ENCODE measurements around the gene TNC.
"Not testable (repeated sequence)": the region's sequence is repeated elsewhere in the genome, so short reads cannot be mapped to it uniquely, and the experiment has no call there.

TNC gene

GRCh38 chr9:115133649-115134048, 15.7 kb upstream of the TNC start:
- DNase-seq: no peak

DNA sequence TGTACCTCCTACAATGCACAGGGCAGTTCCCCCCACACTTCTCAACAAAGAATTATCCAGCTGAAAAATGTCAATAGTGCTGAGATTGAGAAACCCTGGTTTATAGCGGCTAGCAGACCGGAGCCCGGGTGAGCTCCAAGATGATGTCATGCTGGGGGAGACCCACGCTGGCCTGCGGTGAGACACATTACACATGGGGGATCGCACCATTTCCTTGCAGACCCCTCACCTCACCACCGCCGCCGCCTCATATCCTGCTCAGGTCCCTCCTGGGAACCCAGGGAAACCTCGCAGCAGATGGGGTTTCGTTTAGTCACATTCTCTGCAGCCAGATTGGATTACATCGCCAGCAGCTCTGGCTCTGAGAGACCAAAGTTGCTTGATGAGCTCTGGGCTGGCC, 14.7 kb upstream of the TNC start:
- no peak for DNase-seq

DNA sequence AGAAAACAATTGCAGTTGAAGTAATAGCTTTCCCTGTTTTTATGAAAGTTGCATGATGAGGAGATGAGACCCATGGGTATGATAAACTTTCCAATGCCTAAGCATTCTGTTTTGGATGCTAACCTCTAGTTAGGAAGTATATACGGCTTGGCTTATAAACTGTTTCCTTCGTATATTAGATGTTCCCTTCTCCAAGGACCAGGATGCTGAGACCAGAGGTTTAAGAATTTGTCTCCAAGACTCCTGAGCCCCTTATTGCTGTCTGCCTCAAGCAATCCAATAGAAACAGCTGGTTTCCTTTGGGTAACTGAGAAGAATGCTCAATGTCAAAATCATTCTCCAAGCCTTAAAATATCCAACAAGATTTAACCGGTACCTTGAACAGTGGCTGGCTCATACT, 12.2 kb upstream of the TNC start:
- DNase-seq: no peak

DNA sequence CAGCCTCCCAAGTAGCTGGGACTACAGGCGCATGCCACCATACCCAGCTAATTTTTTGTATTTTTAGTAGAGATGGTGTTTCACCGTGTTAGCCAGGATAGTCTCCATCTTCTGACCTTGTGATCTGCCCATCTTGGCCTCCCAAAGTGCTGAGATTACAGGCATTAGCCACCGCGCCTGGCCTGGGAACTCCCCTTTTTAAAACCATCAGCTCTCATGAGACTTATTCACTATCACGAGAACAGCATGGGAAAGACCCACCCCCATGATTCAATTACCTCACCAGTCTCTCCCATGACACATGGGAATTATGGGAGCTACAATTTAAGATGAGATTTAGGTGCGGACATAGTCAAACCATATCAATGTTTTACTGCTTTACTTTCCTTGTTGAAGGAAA, 10.8 kb upstream of the TNC start:
- not testable (repeated sequence) for DNase-seq

DNA sequence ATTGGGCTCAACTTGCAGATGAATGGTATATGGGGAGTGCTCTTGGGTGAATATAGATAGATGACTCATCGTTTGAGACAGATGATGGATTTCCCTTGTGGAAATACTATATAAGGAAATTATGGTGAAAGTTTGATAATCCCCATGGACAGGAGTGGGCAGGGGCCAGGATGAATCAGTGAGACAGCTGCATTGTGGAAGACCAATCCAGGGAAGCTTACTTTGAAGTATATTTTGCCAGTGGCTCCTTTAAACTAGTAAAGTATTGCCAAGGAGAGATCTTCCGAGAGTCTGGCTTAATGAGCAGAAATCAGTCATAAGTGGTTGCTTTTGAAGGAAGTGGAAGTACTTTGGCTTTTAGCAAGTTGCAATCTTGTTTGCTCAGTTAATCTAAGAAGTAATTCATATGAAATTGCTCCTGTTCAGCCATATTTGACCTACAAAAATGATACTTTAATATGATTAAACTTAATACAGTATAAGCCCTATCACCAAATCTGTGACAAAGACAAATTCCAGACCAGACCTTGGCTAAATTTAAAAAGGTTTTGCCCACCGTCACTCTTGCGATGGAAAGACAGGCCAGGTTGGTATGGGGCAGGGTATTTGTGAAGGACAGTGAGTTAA, 9.3 kb upstream of the TNC start:
- DNase-seq: no peak

GRCh38 chr9:115126404-115126803, 8.4 kb upstream of the TNC start:
- no peak for DNase-seq

GRCh38 chr9:115122937-115123336, 5.0 kb upstream of the TNC start:
- DNase-seq: no peak

DNA sequence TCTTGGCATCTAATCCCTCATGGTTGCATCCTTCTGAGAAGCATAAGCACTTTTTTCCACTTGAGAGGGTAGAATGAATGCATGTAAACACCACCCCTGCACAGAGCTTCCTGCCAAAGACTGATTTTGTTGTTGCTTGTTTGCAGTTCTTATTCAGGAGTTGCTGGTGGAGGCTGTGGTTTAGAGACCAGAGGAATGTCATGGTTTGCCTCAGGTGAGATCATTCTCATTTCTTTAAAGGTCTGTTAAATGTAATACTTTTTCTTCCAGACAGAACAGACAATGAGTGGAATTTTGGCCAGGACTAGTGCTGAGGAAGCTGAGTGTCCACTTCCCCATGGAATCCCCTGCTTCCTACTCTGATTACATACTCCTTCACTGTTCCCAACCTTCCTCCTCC, 3.2 kb upstream of the TNC start:
- DNase-seq: peak in 1 of 2 experiments; percentile 17

- peak in 1 of 2 experiments; percentile 63 for DNase-seq
Measured at GRCh38 chr9:115118879-115119218, 892 bp upstream of the TNC start.

- no peak for DNase-seq
Measured at GRCh38 chr9:115116421-115117284, 1.3 kb downstream of the TNC start.

DNA sequence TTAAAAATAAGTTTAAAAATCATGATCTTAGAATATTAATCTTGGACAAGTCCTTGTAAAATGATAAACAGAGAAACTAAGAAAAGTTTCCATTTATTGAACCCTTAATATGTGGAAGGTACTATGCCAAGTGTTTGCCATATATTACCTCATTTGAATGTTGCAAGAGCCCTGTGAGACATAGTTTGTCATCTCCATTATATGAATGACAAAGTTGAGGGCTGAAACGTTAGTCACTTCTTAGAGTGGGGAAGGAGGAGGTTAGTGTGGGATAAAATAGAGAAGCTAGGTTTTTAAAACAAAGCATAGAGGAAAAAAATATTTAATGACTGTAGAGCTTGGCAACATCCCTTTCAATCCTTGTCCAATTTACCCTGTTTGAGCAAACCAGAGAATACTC, 2.0 kb downstream of the TNC start:
- no peak for DNase-seq

- no peak for DNase-seq
Measured at GRCh38 chr9:115115117-115115880, 2.7 kb downstream of the TNC start.

GRCh38 chr9:115114546-115114945, 3.4 kb downstream of the TNC start:
- DNase-seq: no peak

DNA sequence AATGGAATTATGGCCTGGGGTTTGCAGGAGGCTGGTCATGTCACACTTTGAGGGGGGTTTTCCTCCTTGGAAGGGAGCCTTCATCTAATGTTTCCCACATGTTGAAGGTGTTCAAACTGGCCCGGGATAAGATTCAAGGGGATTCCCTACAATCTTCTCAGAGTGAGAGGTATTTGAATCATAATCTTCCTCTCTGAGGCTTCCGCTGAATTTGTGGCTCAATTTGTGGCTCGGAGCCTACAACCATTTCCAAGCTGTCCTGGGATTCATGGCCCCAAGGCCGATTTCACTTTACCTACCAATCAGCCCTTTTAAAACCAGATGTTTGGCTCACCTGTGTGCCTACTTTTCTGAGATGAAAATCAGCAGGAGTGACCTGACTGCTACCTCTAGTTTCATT, 3.9 kb downstream of the TNC start:
- no peak for DNase-seq

GRCh38 chr9:115111874-115112273, 6.1 kb downstream of the TNC start:
- DNase-seq: no peak

DNA sequence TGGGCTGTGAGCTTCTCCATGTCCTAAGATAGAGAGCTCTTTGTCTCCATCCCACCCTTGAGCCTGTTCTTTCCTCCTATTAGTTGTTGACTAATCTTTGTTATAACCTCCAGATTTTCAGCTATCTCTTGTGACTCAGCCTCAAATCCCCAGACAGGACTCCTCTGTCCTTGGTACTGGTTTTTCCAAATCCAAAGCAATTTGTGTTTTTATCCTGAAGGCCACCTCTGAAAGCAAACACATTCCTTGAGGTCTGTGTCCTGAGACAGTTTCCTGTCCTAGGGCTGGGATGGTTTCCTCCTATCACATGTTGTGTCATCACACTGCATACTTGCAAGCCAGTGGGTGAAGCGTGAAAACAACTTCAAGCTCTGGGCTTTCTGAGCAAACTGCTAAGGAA, 8.5 kb downstream of the TNC start:
- no peak for DNase-seq

DNA sequence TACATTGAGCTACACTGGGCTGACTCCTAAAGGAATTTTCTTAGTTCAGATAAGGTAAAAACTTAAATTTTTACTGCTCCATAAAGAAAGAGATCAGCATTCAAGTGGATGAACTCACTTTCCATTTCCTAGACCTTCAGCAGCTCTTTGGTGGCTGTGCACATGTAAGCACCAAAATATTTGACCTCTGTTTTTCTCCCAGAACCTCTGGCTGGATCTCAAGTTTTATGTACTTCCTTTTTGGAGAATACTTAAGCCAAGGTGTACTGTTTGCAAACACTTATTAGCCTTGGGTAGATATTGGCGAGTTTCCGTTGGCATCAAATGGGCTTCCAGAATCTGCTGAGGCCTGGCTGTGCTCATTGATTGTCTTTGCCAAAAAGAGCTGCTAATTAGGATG, 10.3 kb downstream of the TNC start:
- DNase-seq: no peak

DNA sequence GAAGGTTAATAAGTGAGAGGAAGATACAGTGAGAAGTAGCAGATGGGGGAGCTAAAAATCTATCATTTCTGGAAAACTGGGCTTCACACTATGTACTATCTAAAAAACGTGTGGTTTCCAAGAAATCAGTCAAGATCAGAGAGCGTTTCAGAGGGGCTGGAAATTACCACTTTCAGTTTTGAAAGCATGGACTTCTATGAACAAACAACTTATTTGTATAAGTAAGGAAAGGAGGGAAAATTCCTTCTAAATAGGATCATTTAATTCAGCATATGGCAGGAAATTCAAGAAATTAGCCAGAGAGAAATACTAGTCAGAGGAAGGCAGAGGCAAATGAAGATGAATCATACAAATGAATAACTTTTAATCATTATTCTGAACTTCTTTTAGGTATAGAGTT, 11.3 kb downstream of the TNC start:
- no peak for DNase-seq

DNA sequence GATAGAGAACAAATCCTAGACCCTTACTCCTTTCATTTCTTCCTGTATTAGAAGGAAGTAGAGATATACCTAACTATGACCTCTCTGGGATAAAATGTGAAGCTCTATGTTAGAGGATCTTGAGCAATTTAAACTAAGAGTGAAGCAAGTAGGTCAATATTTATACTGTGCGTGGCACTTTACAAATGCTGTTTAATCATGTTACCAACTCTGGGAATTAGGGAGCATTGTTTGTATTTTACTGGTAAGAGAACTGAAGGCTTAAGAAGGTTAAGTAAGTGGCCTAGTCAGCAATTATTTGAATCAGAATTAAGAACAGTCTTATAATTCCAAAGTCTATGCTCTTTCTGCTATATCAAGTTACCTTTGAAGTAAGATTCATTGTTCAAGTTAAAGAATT, 12.0 kb downstream of the TNC start:
- no peak for DNase-seq

DNA sequence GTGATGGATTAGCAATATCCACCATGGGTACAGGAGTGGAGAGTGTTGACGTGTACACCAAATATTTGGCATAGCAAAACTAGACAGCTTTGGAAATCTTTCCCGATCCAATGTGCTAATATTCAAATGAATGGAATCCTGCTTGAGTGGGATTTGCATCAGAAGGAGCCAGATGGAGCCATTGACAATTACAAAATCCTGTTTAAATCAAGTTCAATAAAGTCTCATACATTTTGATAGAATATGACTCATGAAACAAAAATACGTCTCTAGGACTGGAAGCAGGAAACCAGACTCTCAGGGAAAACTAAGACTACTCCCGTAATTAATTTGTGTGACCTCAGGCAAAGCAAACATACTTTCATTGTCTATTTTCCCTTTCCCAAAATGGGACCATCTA, 13.0 kb downstream of the TNC start:
- no peak for DNase-seq

DNA sequence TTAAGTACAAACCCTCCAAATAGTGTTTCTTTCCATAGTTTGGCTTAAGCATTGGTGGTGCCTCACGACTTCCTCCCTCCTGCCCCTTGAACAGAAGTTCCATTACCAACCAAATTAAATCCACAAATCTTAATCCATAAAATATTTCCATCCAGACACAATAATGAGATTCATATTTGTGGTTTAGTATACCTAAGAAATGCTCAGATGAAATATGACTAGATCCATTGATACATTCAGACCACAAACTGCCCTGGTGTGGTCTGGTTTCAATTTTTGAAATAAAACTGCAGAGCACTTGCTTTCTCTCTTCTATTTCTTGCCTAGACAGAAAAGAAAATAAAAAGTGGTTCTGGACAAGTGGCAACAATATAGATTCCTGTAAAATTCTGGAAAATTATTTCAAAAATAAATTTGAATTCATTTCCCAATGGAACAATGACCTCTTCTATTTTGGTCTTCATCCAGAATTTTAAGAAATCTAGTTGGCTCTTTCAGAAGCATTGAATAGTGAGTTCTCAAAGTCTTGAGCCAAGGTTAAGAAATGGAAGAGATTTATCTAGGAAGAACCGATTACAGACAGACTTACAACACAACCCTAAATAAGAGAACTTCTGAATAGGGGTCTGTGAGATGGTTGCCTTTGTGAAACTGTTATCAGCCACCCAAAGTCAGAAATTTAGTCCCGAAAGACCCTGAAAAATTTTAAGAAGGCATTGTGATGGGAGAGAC, 14.0 kb downstream of the TNC start:
- DNase-seq: no peak

DNA sequence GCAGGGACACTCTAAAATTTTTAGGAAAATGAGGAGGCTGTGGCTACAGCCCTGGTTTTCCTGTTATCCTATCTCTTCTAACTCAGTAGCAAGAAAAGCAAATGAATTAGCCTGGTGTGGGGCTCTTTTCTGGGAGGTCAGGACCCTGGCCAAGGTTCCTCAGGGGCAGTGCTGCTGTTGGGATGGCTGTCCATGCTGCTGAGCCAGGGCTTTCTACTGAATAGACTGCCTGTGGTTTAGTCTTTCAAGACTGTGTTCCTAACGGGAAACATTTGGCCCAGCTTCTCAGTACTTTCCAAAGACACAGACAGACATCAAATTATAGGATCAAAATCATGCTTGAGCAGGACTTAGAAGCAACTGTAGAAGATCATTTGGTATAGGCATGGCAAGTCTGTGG, 18.1 kb downstream of the TNC start:
- DNase-seq: no peak

- no peak for DNase-seq
Measured at GRCh38 chr9:115098226-115098965, 19.6 kb downstream of the TNC start.

Data from NCI-H446 (cell line).